GM12878 (cell line): ENCODE measurements around the gene MRPL23. TPM values are rescaled to one million over a fixed set of nuclear protein-coding genes. Genes with fewer than 3 reads are reported as not detected.

Experiments
- ATAC-seq: fragments of 200-7000 bp; cut with Tn5 transposase; 3 replicates; pipeline ENCODE4 v1.9.1; 2020; ENCODE audit warnings: mild to moderate bottlenecking, moderate library complexity
- BruUV-seq: library from RNA; stranded (reverse); fragments of 400-500 nt; replicated peaks from 2 replicates; lab custom pipeline; 2021; lab: Mats Ljungman, UMichigan
- CTCF ChIA-PET: fragments of 300-600 bp; sonication (Branson Sonifier 250); formaldehyde crosslinking; extraction: SDS; loops from one replicate; lab custom pipeline; 2021; ENCODE audit warnings: inconsistent platforms; lab: Yijun Ruan, JAX
- POLR2A ChIA-PET: fragments of 350-600 bp; formaldehyde crosslinking; extraction: SDS; loops from one replicate; lab custom pipeline; 2021; ENCODE audit warnings: inconsistent platforms; lab: Charles Lee
- RAD21 ChIA-PET: fragments of 300-600 bp; sonication (Branson Sonifier 250); formaldehyde crosslinking; loops from one replicate; lab custom pipeline; 2023; ENCODE audit warnings: antibody characterized with exemption; ENCODE audit not compliant: unreplicated experiment; lab: Charles Lee
- SMC1A ChIA-PET: fragments of 300-600 bp; sonication (Branson Sonifier 250); formaldehyde crosslinking; loops from one replicate; lab custom pipeline; 2023; ENCODE audit not compliant: unreplicated experiment, uncharacterized antibody; lab: Charles Lee
- DNase-seq: peaks from one replicate; pipeline ENCODE4 v3.0.0-alpha.2; 2011; ENCODE audit warnings: low read depth, low spot score
- FAIRE-seq: peaks from 3 replicates; lab custom pipeline; 2011; peaks lifted over from hg19 to GRCh38; lab: Jason Lieb, UNC
- H2AFZ ChIP-seq: 2 replicates; pipeline ENCODE4 v1.6.0; 2011; ENCODE audit warnings: low read depth, low read length, control low read depth; ENCODE audit not compliant: control insufficient read depth
- H3K27ac ChIP-seq: 2 replicates; pipeline ENCODE4 v1.5.1; 2011; ENCODE audit warnings: control low read depth; ENCODE audit not compliant: control insufficient read depth, insufficient read depth
- H3K27me3 ChIP-seq, 2 experiments: replicated peaks in 1 of 2; 2 replicates each; pipeline versions ENCODE4 v1.6.0 to v1.6.1; 2011; ENCODE audit warnings: low read length in 1 of 2; ENCODE audit not compliant: control insufficient read depth in 2 of 2, insufficient read depth in 2 of 2
- H3K36me3 ChIP-seq, 2 experiments: 2 replicates each; pipeline ENCODE4 v1.5.1; 2011; ENCODE audit warnings: low read length in 1 of 2; ENCODE audit not compliant: control insufficient read depth in 2 of 2, insufficient read depth in 2 of 2
- H3K4me1 ChIP-seq: 2 replicates; pipeline ENCODE4 v1.6.1; 2011; ENCODE audit warnings: mild to moderate bottlenecking, low read length, moderate library complexity, mixed read lengths; ENCODE audit not compliant: control insufficient read depth, insufficient read depth
- H3K4me2 ChIP-seq: 2 replicates; pipeline ENCODE4 v1.6.0; 2011; ENCODE audit warnings: control low read depth; ENCODE audit not compliant: control insufficient read depth, insufficient read depth
- H3K4me3 ChIP-seq: fragments of 200-600 bp; sonication (generic); 2 replicates; pipeline ENCODE4 v1.5.1; 2016
- H3K79me2 ChIP-seq: 2 replicates; pipeline ENCODE4 v1.6.0; 2011; ENCODE audit warnings: low read length; ENCODE audit not compliant: control insufficient read depth, insufficient read depth
- H3K9ac ChIP-seq: 2 replicates; pipeline ENCODE4 v1.8.0; 2011; ENCODE audit warnings: low read length, control low read depth, mixed read lengths; ENCODE audit not compliant: control insufficient read depth, insufficient read depth
- H3K9me3 ChIP-seq: replicated peaks from 3 replicates; pipeline ENCODE4 v1.5.1; 2011; ENCODE audit warnings: mild to moderate bottlenecking, low read length; ENCODE audit not compliant: control insufficient read depth, insufficient read depth
- H4K20me1 ChIP-seq: 2 replicates; pipeline ENCODE4 v1.6.0; 2011; ENCODE audit not compliant: control insufficient read depth, insufficient read depth
- EP300 ChIP-seq, 2 experiments: fragments of 150-350 bp in 1 of 2; IDR thresholded peaks; 2 replicates each; pipeline ENCODE4 v1.6.1; 2011 to 2012; ENCODE audit warnings: low read depth in 2 of 2, low read length in 2 of 2, borderline replicate concordance in 1 of 2, improper control_type of control experiment in 1 of 2, inconsistent platforms in 1 of 2; ENCODE audit not compliant: control insufficient read depth in 1 of 2
- ETV6 ChIP-seq, 2 experiments: fragments of 450-650 bp in 1 of 2; IDR thresholded peaks in 1 of 2; conservative IDR thresholded peaks in 1 of 2; 2 replicates each; pipeline ENCODE4 v1.6.1; 2014; ENCODE audit warnings: antibody characterized with exemption in 1 of 2, borderline replicate concordance in 1 of 2, low read depth in 1 of 2, mild to moderate bottlenecking in 1 of 2, moderate library complexity in 1 of 2
- HDGF ChIP-seq: fragments of 450-650 bp; IDR thresholded peaks from 2 replicates; pipeline ENCODE4 v1.6.1; 2016; ENCODE audit warnings: antibody characterized with exemption
- JUND ChIP-seq: IDR thresholded peaks from 2 replicates; pipeline ENCODE4 v1.6.1; 2012; ENCODE audit warnings: low read depth, mild to moderate bottlenecking, low read length, improper control_type of control experiment, moderate library complexity
- KDM1A ChIP-seq: fragments of 200-600 bp; sonication (generic); IDR thresholded peaks from 2 replicates; pipeline ENCODE4 v1.6.1; 2016; ENCODE audit warnings: borderline replicate concordance
- MEF2B ChIP-seq: fragments of 450-650 bp; IDR thresholded peaks from 2 replicates; pipeline ENCODE4 v1.6.1; 2018; ENCODE audit warnings: mild to moderate bottlenecking, moderate library complexity; ENCODE audit not compliant: partially characterized antibody, poor library complexity, severe bottlenecking
- MTA2 ChIP-seq: fragments of 450-650 bp; IDR thresholded peaks from 2 replicates; pipeline ENCODE4 v1.6.1; 2016; ENCODE audit warnings: low read depth, mild to moderate bottlenecking, moderate library complexity
- NR2F1 ChIP-seq: fragments of 450-650 bp; conservative IDR thresholded peaks from 2 replicates; pipeline ENCODE4 v1.6.1; 2017; ENCODE audit warnings: mild to moderate bottlenecking
- POLR2AphosphoS5 ChIP-seq: IDR thresholded peaks from 2 replicates; pipeline ENCODE4 v1.6.1; 2011; ENCODE audit warnings: mild to moderate bottlenecking, low read length, inconsistent platforms
- RFX5 ChIP-seq: IDR thresholded peaks from 2 replicates; pipeline ENCODE4 v1.6.1; 2011; ENCODE audit warnings: low read depth, low read length, improper control_type of control experiment
- RUNX3 ChIP-seq: IDR thresholded peaks from 2 replicates; pipeline ENCODE4 v1.6.1; 2012; ENCODE audit warnings: low read length, inconsistent platforms
- SMAD5 ChIP-seq: IDR thresholded peaks from 2 replicates; pipeline ENCODE4 v1.6.1; 2016; ENCODE audit warnings: antibody characterized with exemption, low read depth
- TCF7 ChIP-seq: IDR thresholded peaks from 2 replicates; pipeline ENCODE4 v1.6.1; 2014; ENCODE audit warnings: antibody characterized with exemption, borderline replicate concordance
- WGBS: methylation state at CpG from one replicate; pipeline ENCODE4 v1.1.6; 2016; ENCODE audit warnings: low lambda C conversion rate; ENCODE audit not compliant: insufficient replicate concordance, insufficient coverage; ENCODE audit errors: missing lambda C conversion rate; 5-methylcytosine and 5-hydroxymethylcytosine counted together
- in situ Hi-C: fragments of 300-500 bp; cut with MboI; formaldehyde crosslinking; loops from 9 replicates; pipeline ENCODE4 v1.14.3; 2018; ENCODE audit warnings: mixed read lengths
- intact Hi-C: fragments of 100-400 bp; cut with micrococcal nuclease; formaldehyde crosslinking; loops from one replicate; pipeline ENCODE4 v1.14.2; 2022; ENCODE audit not compliant: unreplicated experiment
- polyA plus RNA-seq, 11 experiments: library from polyadenylated mRNA; depleted of rRNA in 4 of 11; unstranded in 6 of 11; stranded (reverse) in 5 of 11; fragments of >200 nt; fragmentation: Nextera tagmentation in 4 of 11; fragmentation: Illumina TruSeq in 1 of 11; extraction: Ambion mirVana in 4 of 11; extraction: Trizol in 1 of 11; gene quantifications; 1 replicate in 1 of 11; 2 replicates in 10 of 11; pipeline versions ENCODE4 v1.2.1 to v1.2.3, GENCODE V29; 2011 to 2016; ENCODE audit warnings: inconsistent platforms in 2 of 11, missing spikeins in 2 of 11, low read depth in 1 of 11
- total RNA-seq, 4 experiments: library from RNA; depleted of rRNA in 3 of 4; stranded (reverse); fragments of >200 nt in 3 of 4; fragmentation: Illumina TruSeq in 1 of 4; extraction: Trizol in 1 of 4; gene quantifications; 2 replicates each; pipeline versions ENCODE4 v1.2.1 to v1.2.3, GENCODE V29; 2013 to 2021
- TF ChIP-seq, protein P1 (sequence below): IDR thresholded peaks from 2 replicates; pipeline ENCODE4 v1.6.1; 2011; ENCODE audit warnings: borderline replicate concordance, low read depth, mild to moderate bottlenecking, moderate library complexity, low read length; ENCODE audit not compliant: insufficient read depth, poor library complexity, severe bottlenecking
- TF ChIP-seq, protein P2 (sequence below): IDR thresholded peaks from 2 replicates; pipeline ENCODE4 v1.6.1; 2011; ENCODE audit warnings: borderline replicate concordance, low read depth, mild to moderate bottlenecking, moderate library complexity, mixed read lengths, low read length; ENCODE audit not compliant: insufficient read depth; ENCODE audit errors: extremely low read length

Gene MRPL23
- total and polyA plus RNA-seq, 10 of the 15 experiments (the other 5 are each of a cell fraction or from before 2014, with no cell fraction given): 1.6 to 207 (median 126) TPM

DNA sequence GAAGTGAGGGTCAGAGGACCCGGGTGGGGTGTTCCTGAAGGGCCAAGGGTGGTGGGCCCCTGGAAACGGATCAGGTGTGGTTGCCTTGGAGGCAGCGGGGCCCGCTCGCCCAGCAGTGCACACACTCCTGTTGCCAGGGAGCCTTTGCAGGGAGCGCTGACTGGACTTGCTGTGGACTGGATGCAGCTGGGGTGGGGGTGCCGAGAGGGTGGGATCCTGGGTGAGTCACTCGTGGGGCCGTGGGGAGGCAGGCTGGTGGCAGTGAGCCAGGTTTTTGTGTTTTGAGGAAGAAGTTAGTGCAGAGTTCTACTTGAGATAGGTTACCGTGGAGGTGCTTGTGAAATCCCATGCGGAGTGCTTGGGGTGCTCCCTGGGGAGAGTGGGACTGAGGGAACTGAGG lies 1.3 kb downstream of the MRPL23 start:
- TF ChIP-seq KDM1A (no peak), ETV6 (conservative IDR thresholded peaks at IDR 0.05 in 1 of 2, IDR thresholded peaks at IDR 0.05 in 1 of 2; ENCODE audit: borderline replicate concordance in 1 of 2, low read depth in 1 of 2) (no peak), TCF7 (no peak), NR2F1 (no peak), RUNX3 (no peak), SMAD5 (no peak), MTA2 (no peak), RFX5 (no peak), MEF2B (no peak), EP300 (IDR thresholded peaks at IDR 0.05; ENCODE audit: borderline replicate concordance in 1 of 2, control insufficient read depth in 1 of 2, low read depth in 2 of 2, low read length in 2 of 2) (no peak), JUND (no peak), POLR2AphosphoS5 (no peak), HDGF (no peak)
- TF ChIP-seq, protein P1, sequence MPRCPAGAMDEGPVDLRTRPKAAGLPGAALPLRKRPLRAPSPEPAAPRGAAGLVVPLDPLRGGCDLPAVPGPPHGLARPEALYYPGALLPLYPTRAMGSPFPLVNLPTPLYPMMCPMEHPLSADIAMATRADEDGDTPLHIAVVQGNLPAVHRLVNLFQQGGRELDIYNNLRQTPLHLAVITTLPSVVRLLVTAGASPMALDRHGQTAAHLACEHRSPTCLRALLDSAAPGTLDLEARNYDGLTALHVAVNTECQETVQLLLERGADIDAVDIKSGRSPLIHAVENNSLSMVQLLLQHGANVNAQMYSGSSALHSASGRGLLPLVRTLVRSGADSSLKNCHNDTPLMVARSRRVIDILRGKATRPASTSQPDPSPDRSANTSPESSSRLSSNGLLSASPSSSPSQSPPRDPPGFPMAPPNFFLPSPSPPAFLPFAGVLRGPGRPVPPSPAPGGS: no peak
- TF ChIP-seq, protein P2, sequence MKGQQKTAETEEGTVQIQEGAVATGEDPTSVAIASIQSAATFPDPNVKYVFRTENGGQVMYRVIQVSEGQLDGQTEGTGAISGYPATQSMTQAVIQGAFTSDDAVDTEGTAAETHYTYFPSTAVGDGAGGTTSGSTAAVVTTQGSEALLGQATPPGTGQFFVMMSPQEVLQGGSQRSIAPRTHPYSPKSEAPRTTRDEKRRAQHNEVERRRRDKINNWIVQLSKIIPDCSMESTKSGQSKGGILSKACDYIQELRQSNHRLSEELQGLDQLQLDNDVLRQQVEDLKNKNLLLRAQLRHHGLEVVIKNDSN: no peak
- TF ChIP-seq, all 136 proteins: peak for 0
- H3K36me3 ChIP-seq: no peaks in the 10 kb centered on the region
- intact Hi-C loops (no loop called here), in situ Hi-C loops (no loop called here)
- DNase-seq (no peak), FAIRE-seq (no peak), ATAC-seq (peak; percentile 48)
- no peaks in the 10 kb centered on the region for H3K9me3 ChIP-seq
- H3K79me2 ChIP-seq: no peaks in the 10 kb centered on the region
- RAD21 ChIA-PET: interaction anchor here (0.6 to 1.1 kb wide), 3 partner anchors 66 to 204 kb away, joined by 3 to 4 read pairs (median 3); no protein-coding TSS in a partner anchor
- SMC1A ChIA-PET: interaction anchor here (0.6 to 1.7 kb wide), 2 partner anchors 60 to 98 kb away, joined by 3 to 5 read pairs; no protein-coding TSS in a partner anchor
- H2AFZ ChIP-seq: no peak overlapping the region
- no peak overlapping the region for H3K4me3 ChIP-seq
- H3K4me1 ChIP-seq: no peaks in the 10 kb centered on the region
- no peaks in the 10 kb centered on the region for H4K20me1 ChIP-seq
- no TSS peak for BruUV-seq
- no peaks in the 10 kb centered on the region for H3K27me3 ChIP-seq
- H3K4me2 ChIP-seq: no peak overlapping the region
- no CpG with 5 or more reads among the region's 11 CpGs for WGBS
- CTCF ChIA-PET: interaction anchor here (1.0 to 1.7 kb wide), 5 partner anchors 46 to 296 kb away, joined by 3 to 5 read pairs (median 4); no protein-coding TSS in a partner anchor
- no peak overlapping the region for H3K9ac ChIP-seq
- no peak overlapping the region for H3K27ac ChIP-seq
- POLR2A ChIA-PET: interaction anchor here (0.6 kb wide), 1 partner anchor 98 kb away, joined by 3 read pairs; no protein-coding TSS in a partner anchor
